MV-4-11 (cell line): Measurements from ENCODE around the gene SLC2A11.

Experiments
- DNase-seq: peaks from one replicate; lab custom pipeline; 2025; lab: John Stamatoyannopoulos, UW

Gene SLC2A11

GRCh38 chr22:23857606-23858483 lies at the start of gene SLC2A11:
Gene SLC2A11 (plus strand): TSS chr22:23857875. CDS start chr22:23858000, 125 bp downstream.
- peak; percentile 99 for DNase-seq

GRCh38 chr22:23812378-23812777 lies 45.3 kb upstream of the SLC2A11 start:
- no peak for DNase-seq

GRCh38 chr22:23815541-23816155 lies 42.0 kb upstream of the SLC2A11 start:
- peak; percentile 56 for DNase-seq

- DNase-seq: no peak
Measured at GRCh38 chr22:23816156-23816976, 41.3 kb upstream of the SLC2A11 start.

GRCh38 chr22:23817146-23817545 lies 40.5 kb upstream of the SLC2A11 start:
- DNase-seq: no peak

- DNase-seq: no peak
Measured at GRCh38 chr22:23818541-23818940, 39.1 kb upstream of the SLC2A11 start.

- peak; percentile 71 for DNase-seq
Measured at GRCh38 chr22:23820748-23821211, 36.9 kb upstream of the SLC2A11 start.

GRCh38 chr22:23822101-23822671 lies 35.5 kb upstream of the SLC2A11 start:
- DNase-seq: no peak

- DNase-seq: no peak
Measured at GRCh38 chr22:23823331-23823791, 34.3 kb upstream of the SLC2A11 start.

GRCh38 chr22:23824476-23825245 lies 33.0 kb upstream of the SLC2A11 start:
- no peak for DNase-seq

- no peak for DNase-seq
Measured at GRCh38 chr22:23825246-23825905, 32.3 kb upstream of the SLC2A11 start.

- no peak for DNase-seq
Measured at GRCh38 chr22:23826510-23827350, 30.9 kb upstream of the SLC2A11 start.

- DNase-seq: no peak
Measured at GRCh38 chr22:23827351-23827995, 30.2 kb upstream of the SLC2A11 start.

- DNase-seq: no peak
Measured at GRCh38 chr22:23828800-23829680, 28.6 kb upstream of the SLC2A11 start.

- no peak for DNase-seq
Measured at GRCh38 chr22:23829845-23830372, 27.8 kb upstream of the SLC2A11 start.

- DNase-seq: no peak
Measured at GRCh38 chr22:23831261-23831660, 26.4 kb upstream of the SLC2A11 start.

- DNase-seq: no peak
Measured at GRCh38 chr22:23831781-23832180, 25.9 kb upstream of the SLC2A11 start.
